ENCODE results near the gene EIF1. TPM values are rescaled to one million over a fixed set of nuclear protein-coding genes. Genes with fewer than 3 reads are reported as not detected.

Gene EIF1
- total RNA-seq, 1 experiment from 2014 or later, result 651 TPM

DNA sequence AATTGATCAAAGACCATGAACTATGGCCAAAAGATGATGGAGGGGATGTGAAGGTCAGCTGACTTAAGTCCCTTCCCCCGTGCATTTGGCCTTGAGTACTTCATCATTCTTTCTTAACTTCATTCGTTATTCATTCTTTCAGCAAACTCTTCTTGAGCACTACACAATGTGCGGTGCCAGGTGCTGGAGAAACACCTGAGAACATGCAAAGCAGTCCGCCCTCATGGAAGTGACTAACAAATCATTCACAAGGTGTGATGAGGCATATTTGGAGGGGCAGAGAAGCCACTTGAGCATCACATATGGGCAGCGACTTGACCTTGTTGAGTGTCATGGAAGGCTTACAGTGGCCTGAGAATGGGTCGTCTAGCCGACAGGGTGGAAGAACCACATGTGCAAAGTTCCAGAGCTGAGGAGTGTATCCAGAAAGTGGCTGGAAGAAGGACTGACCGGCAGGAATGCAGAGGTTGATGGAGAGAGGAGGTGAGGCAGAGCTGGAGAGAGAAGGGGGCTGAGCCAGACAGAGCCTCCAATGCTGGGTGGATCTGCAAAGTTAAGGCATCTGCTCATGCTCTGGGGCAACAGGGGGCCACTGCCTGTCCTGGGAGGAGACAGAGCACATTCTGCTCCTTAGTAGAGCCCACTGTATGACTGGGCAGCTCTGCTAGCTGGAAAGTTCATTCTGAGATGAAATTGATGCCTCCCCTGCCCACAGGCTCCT lies 25.1 kb upstream of the EIF1 start:
- no peak overlapping the region for H4K8ac ChIP-seq (replicated peaks; ENCODE audit: insufficient read length, low read depth, low read length)
- no peak overlapping the region for H2AFZ ChIP-seq (ENCODE audit: low read length)
- no peak overlapping the region; a peak in 1 of 5 replicates for H3K4me3 Mint-ChIP-seq
- no peak overlapping the region for H3K9ac ChIP-seq (ENCODE audit: extremely low read depth, insufficient read length, low read length)
- H3K4me1 ChIP-seq (ENCODE audit: insufficient read depth, low read length), result no peaks in the 10 kb centered on the region; the same call in 1 of the 2 replicates
- TF ChIP-seq, protein P1, sequence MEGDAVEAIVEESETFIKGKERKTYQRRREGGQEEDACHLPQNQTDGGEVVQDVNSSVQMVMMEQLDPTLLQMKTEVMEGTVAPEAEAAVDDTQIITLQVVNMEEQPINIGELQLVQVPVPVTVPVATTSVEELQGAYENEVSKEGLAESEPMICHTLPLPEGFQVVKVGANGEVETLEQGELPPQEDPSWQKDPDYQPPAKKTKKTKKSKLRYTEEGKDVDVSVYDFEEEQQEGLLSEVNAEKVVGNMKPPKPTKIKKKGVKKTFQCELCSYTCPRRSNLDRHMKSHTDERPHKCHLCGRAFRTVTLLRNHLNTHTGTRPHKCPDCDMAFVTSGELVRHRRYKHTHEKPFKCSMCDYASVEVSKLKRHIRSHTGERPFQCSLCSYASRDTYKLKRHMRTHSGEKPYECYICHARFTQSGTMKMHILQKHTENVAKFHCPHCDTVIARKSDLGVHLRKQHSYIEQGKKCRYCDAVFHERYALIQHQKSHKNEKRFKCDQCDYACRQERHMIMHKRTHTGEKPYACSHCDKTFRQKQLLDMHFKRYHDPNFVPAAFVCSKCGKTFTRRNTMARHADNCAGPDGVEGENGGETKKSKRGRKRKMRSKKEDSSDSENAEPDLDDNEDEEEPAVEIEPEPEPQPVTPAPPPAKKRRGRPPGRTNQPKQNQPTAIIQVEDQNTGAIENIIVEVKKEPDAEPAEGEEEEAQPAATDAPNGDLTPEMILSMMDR (conservative IDR thresholded peaks at IDR 0.05), result no peak
- H3K23me2 ChIP-seq (ENCODE audit: insufficient read length, low read depth, low read length, poor library complexity, severe bottlenecking), result peaks cover 11% of the 10 kb centered on the region
- H2BK120ac ChIP-seq (ENCODE audit: low read depth, low read length, poor library complexity, severe bottlenecking), result no peak overlapping the region
- no peak overlapping the region for H3K4me2 ChIP-seq (ENCODE audit: insufficient read depth, insufficient read length, low read length)
- no peak overlapping the region for H3K14ac ChIP-seq (ENCODE audit: insufficient read depth, low read length)
- no peak overlapping the region for H3K27ac ChIP-seq (ENCODE audit: insufficient read length, low read depth, low read length)
- no peak overlapping the region for H2BK12ac ChIP-seq (ENCODE audit: insufficient read length, low read depth, low read length)
- H4K5ac ChIP-seq (ENCODE audit: insufficient read length, low read depth, low read length), result no peak overlapping the region
- no peak overlapping the region for H3K18ac ChIP-seq (ENCODE audit: insufficient read length, low read depth, low read length)
- no peaks in the 10 kb centered on the region for H3K9me3 ChIP-seq (ENCODE audit: control insufficient read depth, low read depth, low read length)
- H2BK5ac ChIP-seq (ENCODE audit: insufficient read length, low read length), result no peak overlapping the region
- DNase-seq, result no peak
- no peak overlapping the region for H4K91ac ChIP-seq (ENCODE audit: insufficient read length, low read depth, low read length)
- no peak overlapping the region for H3K27ac Mint-ChIP-seq
- WGBS (ENCODE audit: extremely low coverage, insufficient read length, low lambda C conversion rate), result no CpG with 5 or more reads among the region's 8 CpGs
- H3K79me2 ChIP-seq (ENCODE audit: insufficient read depth, low read length), result no peaks in the 10 kb centered on the region
- H3T11ph ChIP-seq (ENCODE audit: low read length), result no peak overlapping the region
- peaks cover 3% of the 10 kb centered on the region; the same call in 1 of the 2 replicates for H3K27me3 ChIP-seq (ENCODE audit: insufficient read depth, low read length)
- H2BK15ac ChIP-seq (ENCODE audit: low read depth, low read length), result no peak overlapping the region
- H3K79me1 ChIP-seq (ENCODE audit: insufficient read depth, low read depth, low read length, poor library complexity, severe bottlenecking), result no peaks in the 10 kb centered on the region
- no peaks in the 10 kb centered on the region for H4K20me1 ChIP-seq (ENCODE audit: control insufficient read depth, insufficient read depth, insufficient read length)
- no peaks in the 10 kb centered on the region for H3K9me3 Mint-ChIP-seq
- H3K36me3 Mint-ChIP-seq (ENCODE audit: insufficient read depth in 1 of 3, low read depth in 3 of 3), result no peaks in the 10 kb centered on the region
- peaks cover 36% of the 10 kb centered on the region for H3K27me3 Mint-ChIP-seq (ENCODE audit: low read depth)
- no peak overlapping the region for H3K56ac ChIP-seq (ENCODE audit: insufficient read length, low read depth, low read length)
- peaks cover 21 to 28% of the 10 kb centered on the region in 2 experiments for H3K4me1 Mint-ChIP-seq
- no peak overlapping the region for H3K4ac ChIP-seq (ENCODE audit: low read depth, low read length)
- H2AK5ac ChIP-seq (ENCODE audit: insufficient read length, low read length), result no peak overlapping the region
- H3K23ac ChIP-seq (ENCODE audit: insufficient read length, low read depth, low read length), result no peak overlapping the region
- H2BK20ac ChIP-seq (ENCODE audit: low read depth, low read length, poor library complexity, severe bottlenecking), result no peak overlapping the region
